ENCODE data around the gene LITAFD. TPM values are rescaled to one million over a fixed set of nuclear protein-coding genes. Genes with fewer than 3 reads are reported as not detected.
"Not testable (repeated sequence)": the region's sequence is repeated elsewhere in the genome, so short reads cannot be mapped to it uniquely, and the experiment has no call there.

LITAFD gene
- total RNA-seq = not detected
- long read RNA-seq = 0 reads

DNA sequence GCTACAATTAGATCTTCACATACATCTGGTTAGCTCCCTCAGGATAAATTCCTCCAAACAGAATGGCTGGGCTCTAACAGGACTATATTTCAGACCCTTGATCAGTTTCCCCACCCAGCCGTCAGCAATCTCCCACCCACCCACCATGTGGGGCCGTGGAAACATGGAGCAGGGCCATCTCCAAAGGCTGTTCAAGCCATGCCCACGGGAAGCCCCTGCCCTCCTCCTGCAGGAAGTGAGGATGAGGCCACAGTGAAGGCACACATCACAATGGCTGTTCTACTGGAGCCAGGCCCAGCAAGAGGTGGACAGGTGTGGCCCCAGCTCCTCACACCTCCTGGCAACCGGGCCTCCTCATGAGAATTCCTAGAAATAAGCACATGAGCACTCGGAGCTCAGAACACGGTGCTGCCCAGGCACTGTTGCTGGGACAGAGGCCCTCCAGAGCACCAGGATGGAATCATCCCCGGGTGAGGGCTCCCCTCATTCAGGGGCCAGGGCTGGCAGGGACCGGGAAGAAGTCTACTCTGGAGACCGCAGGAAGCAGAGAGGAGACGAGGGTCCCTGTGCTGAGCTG lies at the start of gene LITAFD:
TSS of gene LITAFD (plus strand) at position 311 of the 577 bp plus-strand sequence. CDS start 2,005 bp downstream, outside the sequence.
- intact Hi-C loops (cut with DNase I) = no loop called here
- Histone ChIP-seq H3K36me3 (no peaks in the 10 kb centered on the region), H3K27me3 (ENCODE audit: low read depth) (peaks cover 13% of the 10 kb centered on the region), H3K9me3 (no peaks in the 10 kb centered on the region), H3K4me3 (no peak within 1 kb of the TSS), H3K27ac (no peak within 1 kb of the TSS), H3K4me1 (peaks cover 12% of the 10 kb centered on the region)
- ATAC-seq (no peak), DNase-seq (no peak)
- TF ChIP-seq, protein P1, sequence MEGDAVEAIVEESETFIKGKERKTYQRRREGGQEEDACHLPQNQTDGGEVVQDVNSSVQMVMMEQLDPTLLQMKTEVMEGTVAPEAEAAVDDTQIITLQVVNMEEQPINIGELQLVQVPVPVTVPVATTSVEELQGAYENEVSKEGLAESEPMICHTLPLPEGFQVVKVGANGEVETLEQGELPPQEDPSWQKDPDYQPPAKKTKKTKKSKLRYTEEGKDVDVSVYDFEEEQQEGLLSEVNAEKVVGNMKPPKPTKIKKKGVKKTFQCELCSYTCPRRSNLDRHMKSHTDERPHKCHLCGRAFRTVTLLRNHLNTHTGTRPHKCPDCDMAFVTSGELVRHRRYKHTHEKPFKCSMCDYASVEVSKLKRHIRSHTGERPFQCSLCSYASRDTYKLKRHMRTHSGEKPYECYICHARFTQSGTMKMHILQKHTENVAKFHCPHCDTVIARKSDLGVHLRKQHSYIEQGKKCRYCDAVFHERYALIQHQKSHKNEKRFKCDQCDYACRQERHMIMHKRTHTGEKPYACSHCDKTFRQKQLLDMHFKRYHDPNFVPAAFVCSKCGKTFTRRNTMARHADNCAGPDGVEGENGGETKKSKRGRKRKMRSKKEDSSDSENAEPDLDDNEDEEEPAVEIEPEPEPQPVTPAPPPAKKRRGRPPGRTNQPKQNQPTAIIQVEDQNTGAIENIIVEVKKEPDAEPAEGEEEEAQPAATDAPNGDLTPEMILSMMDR (IDR thresholded peaks at IDR 0.05) = no peak

DNA sequence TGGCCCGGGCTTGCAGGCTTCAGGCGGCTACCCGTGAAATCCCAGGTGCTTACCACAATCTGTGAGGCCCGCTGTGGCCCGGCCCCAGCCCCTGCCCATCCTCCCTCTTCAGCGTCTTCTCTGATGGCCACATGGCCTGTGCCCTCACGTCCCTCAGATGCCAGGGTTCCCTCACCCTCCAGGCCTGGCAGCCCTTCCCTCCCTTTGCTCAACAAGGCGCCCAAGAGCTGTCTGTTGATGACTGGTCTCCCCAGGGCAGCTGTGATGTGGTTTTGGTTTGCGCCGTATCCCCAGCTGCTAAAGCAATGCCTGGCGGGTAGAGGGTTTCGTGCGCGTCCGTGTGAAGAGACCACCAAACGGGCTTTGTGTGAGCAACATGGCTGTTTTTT lies 49.4 kb upstream of the LITAFD start:
- Histone ChIP-seq H3K9me3 (no peaks in the 10 kb centered on the region), H3K27me3 (ENCODE audit: low read depth) (no peaks in the 10 kb centered on the region), H3K27ac (no peak overlapping the region), H3K4me3 (no peak overlapping the region), H3K36me3 (peaks cover 40% of the 10 kb centered on the region), H3K4me1 (peaks cover 6% of the 10 kb centered on the region)
- TF ChIP-seq, protein P1 (IDR thresholded peaks at IDR 0.05) = no peak
- peak in 1 of 2 donors; percentile 30 for ATAC-seq
- no peak for DNase-seq
- intact Hi-C loops (cut with DNase I) = no loop called here

DNA sequence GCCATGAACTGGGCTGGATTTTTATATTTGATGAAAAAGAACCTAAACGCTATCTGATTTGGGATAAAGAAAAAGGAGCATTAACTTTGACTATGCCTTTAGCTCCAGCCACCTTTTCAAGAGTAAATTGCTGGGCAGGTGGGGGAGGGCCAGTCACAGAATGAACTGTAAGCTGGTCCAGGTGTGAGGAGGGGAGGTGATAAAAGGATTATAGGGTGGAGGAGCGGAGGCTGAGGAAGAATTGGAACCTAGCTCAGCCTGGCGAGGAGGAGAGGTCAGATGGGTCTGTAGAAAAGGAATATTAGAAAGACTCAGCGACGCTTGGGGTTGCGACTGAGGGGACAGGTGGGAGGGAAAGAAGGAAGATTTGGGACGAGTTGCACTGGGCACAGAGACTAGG lies 45.4 kb upstream of the LITAFD start:
- peaks cover 11% of the 10 kb centered on the region for H3K4me1 ChIP-seq
- DNase-seq; intact Hi-C loops (cut with DNase I); H3K36me3 ChIP-seq; H3K27ac ChIP-seq; H3K9me3 ChIP-seq; H3K27me3 ChIP-seq (ENCODE audit: low read depth); H3K4me3 ChIP-seq; ATAC-seq: not testable (repeated sequence)

GRCh38 chr16:8837594-8837993 lies 44.6 kb upstream of the LITAFD start:
- ATAC-seq; intact Hi-C loops (cut with DNase I); DNase-seq; H3K27ac ChIP-seq; H3K4me3 ChIP-seq; H3K9me3 ChIP-seq; H3K36me3 ChIP-seq; H3K27me3 ChIP-seq (ENCODE audit: low read depth): not testable (repeated sequence)
- peaks cover 11% of the 10 kb centered on the region for H3K4me1 ChIP-seq

DNA sequence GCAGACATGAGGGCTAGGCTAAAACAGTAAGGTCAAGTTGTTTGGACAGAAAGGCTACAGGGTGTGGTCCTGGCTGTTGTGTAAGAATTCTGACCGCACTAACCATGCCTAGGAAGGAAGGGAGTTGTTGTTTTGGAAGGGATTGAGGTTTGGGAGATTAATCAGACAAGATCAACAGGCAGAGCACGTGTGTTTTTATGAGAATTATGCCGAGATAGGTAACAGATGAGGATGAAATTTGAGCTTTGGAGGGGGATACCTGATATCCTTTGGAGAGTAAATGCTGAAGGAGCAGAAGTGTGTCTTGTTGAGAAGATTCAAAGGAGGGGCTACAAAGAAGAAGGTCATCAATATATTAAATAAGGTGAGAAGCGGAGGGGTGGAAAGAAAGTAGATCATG lies 40.1 kb upstream of the LITAFD start:
- DNase-seq; H3K4me1 ChIP-seq; H3K9me3 ChIP-seq; ATAC-seq; H3K27me3 ChIP-seq (ENCODE audit: low read depth); intact Hi-C loops (cut with DNase I): not testable (repeated sequence)
- peak overlapping the region; percentile 41 for H3K27ac ChIP-seq
- peaks cover 13% of the 10 kb centered on the region for H3K36me3 ChIP-seq
- peak overlapping the region; percentile 21 for H3K4me3 ChIP-seq

DNA sequence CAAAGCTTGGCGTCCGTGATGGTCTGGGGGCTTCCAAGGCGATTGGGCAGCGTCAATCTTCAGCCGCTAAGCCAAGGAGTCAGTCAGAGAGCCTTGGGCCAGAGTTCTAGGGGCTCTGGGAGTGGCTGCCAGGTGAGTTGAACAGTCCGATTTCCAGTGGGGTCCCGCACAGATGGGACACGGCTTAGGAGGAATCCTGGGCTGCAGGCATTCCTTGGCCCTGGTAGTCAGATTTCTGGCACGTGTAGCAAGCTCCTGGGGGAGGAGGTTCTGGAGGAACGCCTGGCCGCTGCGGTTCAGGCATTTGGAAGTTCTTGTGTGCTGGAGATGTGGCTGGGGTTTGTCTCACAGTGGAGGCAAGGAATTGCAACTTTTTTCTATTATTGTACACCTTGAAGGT lies 38.9 kb upstream of the LITAFD start:
- H3K9me3 ChIP-seq; H3K4me1 ChIP-seq; H3K27me3 ChIP-seq (ENCODE audit: low read depth); ATAC-seq; intact Hi-C loops (cut with DNase I); DNase-seq; H3K27ac ChIP-seq: not testable (repeated sequence)
- peak overlapping the region; percentile 21 for H3K4me3 ChIP-seq
- H3K36me3 ChIP-seq = peaks cover 25% of the 10 kb centered on the region

DNA sequence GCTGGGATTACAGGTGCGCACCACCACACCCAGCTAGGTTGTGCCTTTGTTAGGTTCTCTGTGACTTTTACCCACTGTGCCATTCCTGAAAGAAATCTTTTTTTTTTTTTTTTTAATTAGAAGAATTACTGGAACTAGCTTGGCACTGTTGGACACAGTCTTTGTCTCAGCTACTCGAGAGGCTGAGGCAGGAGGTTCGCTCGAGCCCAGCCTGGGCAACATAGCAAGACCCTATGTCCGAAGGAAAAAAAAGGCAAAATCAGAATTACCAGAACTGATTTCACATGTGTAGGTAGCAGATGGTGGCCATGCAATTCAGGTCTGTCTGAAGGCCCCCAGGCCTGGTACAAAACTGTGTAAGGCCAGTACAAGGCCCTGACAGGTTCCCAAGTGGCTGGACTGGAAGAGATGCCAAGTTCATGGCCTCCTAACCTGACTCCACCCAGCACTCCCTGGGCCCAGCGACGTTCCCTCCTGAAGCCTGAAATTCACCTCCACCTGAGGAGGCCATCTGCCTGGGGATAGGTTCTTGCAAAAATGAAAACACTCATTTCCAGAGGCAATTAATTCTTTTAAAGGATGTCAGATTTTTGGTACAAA lies 36.4 kb upstream of the LITAFD start:
- H3K4me1 ChIP-seq = peaks cover 21% of the 10 kb centered on the region
- TF ChIP-seq, protein P1 (IDR thresholded peaks at IDR 0.05) = no peak
- DNase-seq (no peak), ATAC-seq (no peak)
- intact Hi-C loops (cut with DNase I) = no loop called here
- no peak overlapping the region for H3K27ac ChIP-seq
- no peaks in the 10 kb centered on the region for H3K27me3 ChIP-seq (ENCODE audit: low read depth)
- peaks cover 49% of the 10 kb centered on the region for H3K36me3 ChIP-seq
- no peaks in the 10 kb centered on the region for H3K9me3 ChIP-seq
- no peak overlapping the region for H3K4me3 ChIP-seq

Measured in lower lobe of right lung (tissue), 2 donors.